ENCODE results near the gene CGB7. TPM values are rescaled to one million over a fixed set of nuclear protein-coding genes. Genes with fewer than 3 reads are reported as not detected.

The CGB7 gene
- total RNA-seq, 1 experiment from 2014 or later: 0.04 TPM

DNA sequence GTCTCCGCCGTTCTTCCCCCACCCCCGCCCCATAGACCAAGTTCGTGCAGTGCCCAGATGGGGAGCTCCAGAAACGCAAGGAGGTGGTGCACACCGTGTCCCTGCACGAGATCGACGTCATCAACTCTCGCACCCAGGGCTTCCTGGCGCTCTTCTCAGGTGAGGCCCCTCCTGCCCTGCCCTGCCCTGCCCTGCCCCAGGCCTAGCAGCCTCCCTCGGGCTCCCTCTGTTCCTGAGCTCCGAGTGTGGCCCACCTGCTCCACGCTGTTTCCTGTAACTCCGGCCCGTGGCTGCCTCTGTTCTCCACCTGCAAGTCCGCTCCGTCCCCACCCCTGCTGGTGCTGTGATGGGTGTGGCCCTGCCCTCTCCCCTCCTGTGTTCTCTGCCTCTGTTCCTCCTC, 47.1 kb downstream of the CGB7 start:
- H4K20me1 ChIP-seq (ENCODE audit: low read length): no peaks in the 10 kb centered on the region
- H3K36me3 ChIP-seq (ENCODE audit: low read depth, low read length): peaks cover 3% of the 10 kb centered on the region; the same call in 1 of the 2 replicates
- H3K4me2 ChIP-seq (ENCODE audit: low read length): no peak overlapping the region
- ATAC-seq: no peak
- H3K9me3 ChIP-seq (ENCODE audit: low read length): no peaks in the 10 kb centered on the region
- no peaks in the 10 kb centered on the region for H3K9me2 ChIP-seq (replicated peaks; ENCODE audit: low read length)
- no peaks in the 10 kb centered on the region for H3F3A ChIP-seq (ENCODE audit: low read length, unreplicated experiment)
- ChIA-PET CTCF (interaction anchor here (0.6 kb wide), 1 partner anchor 463 kb away, joined by 3 read pairs; no protein-coding TSS in a partner anchor), POLR2A (ENCODE audit: unreplicated experiment) (no interaction called here)
- intact Hi-C loops (cut with micrococcal nuclease): no loop called here
- H2AFZ ChIP-seq (ENCODE audit: low read length): no peak overlapping the region
- no peaks in the 10 kb centered on the region for H3K4me1 ChIP-seq (ENCODE audit: insufficient read depth, low read length)
- no peak overlapping the region for H3K9ac ChIP-seq (ENCODE audit: low read length)
- H3K79me2 ChIP-seq (ENCODE audit: low read length): no peaks in the 10 kb centered on the region
- H3K27ac ChIP-seq (ENCODE audit: low read length): no peak overlapping the region
- TF ChIP-seq EZH2phosphoT487 (IDR thresholded peaks at IDR 0.05; ENCODE audit: borderline replicate concordance, low read length): no peak
- TF ChIP-seq CTCF (conservative IDR thresholded peaks at IDR 0.05; ENCODE audit: low read depth, low read length): no peak
- no peak for TF ChIP-seq EZH2 (IDR thresholded peaks at IDR 0.05; ENCODE audit: low read length, unreplicated experiment)
- no peaks in the 10 kb centered on the region for H3K27me3 ChIP-seq (ENCODE audit: low read length)
- no peak overlapping the region for H3K4me3 ChIP-seq (ENCODE audit: low read length)
- DNase-seq: no peak
- no TSS peak for BruUV-seq (replicated peaks)

DNA sequence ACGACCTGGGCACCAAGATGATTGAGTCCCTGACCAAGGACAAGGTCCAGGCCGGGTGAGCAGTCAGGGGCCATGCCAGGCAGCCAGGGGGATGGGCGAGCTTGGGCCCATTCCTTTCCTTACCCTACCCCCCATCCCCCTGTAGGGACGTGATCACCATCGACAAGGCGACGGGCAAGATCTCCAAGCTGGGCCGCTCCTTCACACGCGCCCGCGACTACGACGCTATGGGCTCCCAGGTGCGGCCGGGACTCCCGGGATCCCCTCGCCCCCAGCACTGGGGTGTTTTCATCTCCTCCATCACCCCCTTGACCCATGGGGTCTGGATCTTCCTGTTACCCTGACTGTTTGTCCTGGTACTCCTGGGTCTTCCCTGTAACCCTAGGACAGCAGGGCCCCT, 47.7 kb downstream of the CGB7 start:
- Histone ChIP-seq H3K4me3 (ENCODE audit: low read length) (no peak overlapping the region), H2AFZ (ENCODE audit: low read length) (no peak overlapping the region), H3K4me1 (ENCODE audit: insufficient read depth, low read length) (no peaks in the 10 kb centered on the region), H3K9me3 (ENCODE audit: low read length) (no peaks in the 10 kb centered on the region), H3K36me3 (ENCODE audit: low read depth, low read length) (peaks cover 8% of the 10 kb centered on the region; the same call in 1 of the 2 replicates), H3K9me2 (replicated peaks; ENCODE audit: low read length) (no peaks in the 10 kb centered on the region), H3K4me2 (ENCODE audit: low read length) (no peak overlapping the region), H3F3A (ENCODE audit: low read length, unreplicated experiment) (no peaks in the 10 kb centered on the region), H4K20me1 (ENCODE audit: low read length) (no peaks in the 10 kb centered on the region), H3K9ac (ENCODE audit: low read length) (no peak overlapping the region), H3K27ac (ENCODE audit: low read length) (no peak overlapping the region), H3K79me2 (ENCODE audit: low read length) (no peaks in the 10 kb centered on the region), H3K27me3 (ENCODE audit: low read length) (no peaks in the 10 kb centered on the region)
- CTCF ChIA-PET: interaction anchor here (0.6 kb wide), 1 partner anchor 464 kb away, joined by 3 read pairs; no protein-coding TSS in a partner anchor
- POLR2A ChIA-PET (ENCODE audit: unreplicated experiment): no interaction called here
- TF ChIP-seq EZH2phosphoT487 (IDR thresholded peaks at IDR 0.05; ENCODE audit: borderline replicate concordance, low read length) (no peak), CTCF (conservative IDR thresholded peaks at IDR 0.05; ENCODE audit: low read depth, low read length) (no peak), EZH2 (IDR thresholded peaks at IDR 0.05; ENCODE audit: low read length, unreplicated experiment) (no peak)
- intact Hi-C loops (cut with micrococcal nuclease): no loop called here
- ATAC-seq (no peak), DNase-seq (no peak)
- BruUV-seq (replicated peaks): no TSS peak

DNA sequence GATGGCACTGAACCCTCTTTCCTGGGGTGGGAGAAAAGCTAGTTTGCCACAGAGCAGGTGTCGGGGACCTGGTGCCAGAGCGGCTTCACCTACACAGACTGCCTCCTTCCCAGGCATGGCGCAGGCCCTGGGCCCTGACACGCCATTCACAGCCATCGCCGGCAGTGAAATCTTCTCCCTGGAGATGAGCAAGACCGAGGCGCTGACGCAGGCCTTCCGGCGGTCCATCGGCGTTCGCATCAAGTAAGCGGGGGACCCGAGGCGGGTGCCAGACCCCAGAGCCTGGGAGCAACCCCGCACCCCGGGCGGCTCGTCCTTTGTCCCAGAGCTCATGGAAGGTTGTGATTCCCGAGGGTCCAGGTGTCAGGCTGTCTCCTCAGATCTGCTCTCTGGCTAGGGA, 50.6 kb downstream of the CGB7 start:
- no peak overlapping the region for H3K4me3 ChIP-seq (ENCODE audit: low read length)
- no peak overlapping the region for H2AFZ ChIP-seq (ENCODE audit: low read length)
- H3K9me3 ChIP-seq (ENCODE audit: low read length): no peaks in the 10 kb centered on the region
- no peaks in the 10 kb centered on the region for H3K9me2 ChIP-seq (replicated peaks; ENCODE audit: low read length)
- no peaks in the 10 kb centered on the region for H3F3A ChIP-seq (ENCODE audit: low read length, unreplicated experiment)
- H3K27ac ChIP-seq (ENCODE audit: low read length): no peak overlapping the region
- no peaks in the 10 kb centered on the region for H3K79me2 ChIP-seq (ENCODE audit: low read length)
- BruUV-seq (replicated peaks): no TSS peak
- TF ChIP-seq EZH2phosphoT487 (IDR thresholded peaks at IDR 0.05; ENCODE audit: borderline replicate concordance, low read length) (no peak), CTCF (conservative IDR thresholded peaks at IDR 0.05; ENCODE audit: low read depth, low read length) (no peak), EZH2 (IDR thresholded peaks at IDR 0.05; ENCODE audit: low read length, unreplicated experiment) (no peak)
- peaks cover 14% of the 10 kb centered on the region for H3K36me3 ChIP-seq (ENCODE audit: low read depth, low read length)
- DNase-seq (no peak), ATAC-seq (no peak)
- H4K20me1 ChIP-seq (ENCODE audit: low read length): no peaks in the 10 kb centered on the region
- H3K4me2 ChIP-seq (ENCODE audit: low read length): no peak overlapping the region
- intact Hi-C loops (cut with micrococcal nuclease): no loop called here
- ChIA-PET POLR2A (ENCODE audit: unreplicated experiment) (no interaction called here), CTCF (no interaction called here)
- no peaks in the 10 kb centered on the region for H3K4me1 ChIP-seq (ENCODE audit: insufficient read depth, low read length)
- no peak overlapping the region for H3K9ac ChIP-seq (ENCODE audit: low read length)
- H3K27me3 ChIP-seq (ENCODE audit: low read length): no peaks in the 10 kb centered on the region
